ENCODE results near the gene PLEKHO1. TPM values are rescaled to one million over a fixed set of nuclear protein-coding genes. Genes with fewer than 3 reads are reported as not detected.

Gene PLEKHO1
- total RNA-seq (49.9 TPM), polyA plus RNA-seq (207 TPM)

DNA sequence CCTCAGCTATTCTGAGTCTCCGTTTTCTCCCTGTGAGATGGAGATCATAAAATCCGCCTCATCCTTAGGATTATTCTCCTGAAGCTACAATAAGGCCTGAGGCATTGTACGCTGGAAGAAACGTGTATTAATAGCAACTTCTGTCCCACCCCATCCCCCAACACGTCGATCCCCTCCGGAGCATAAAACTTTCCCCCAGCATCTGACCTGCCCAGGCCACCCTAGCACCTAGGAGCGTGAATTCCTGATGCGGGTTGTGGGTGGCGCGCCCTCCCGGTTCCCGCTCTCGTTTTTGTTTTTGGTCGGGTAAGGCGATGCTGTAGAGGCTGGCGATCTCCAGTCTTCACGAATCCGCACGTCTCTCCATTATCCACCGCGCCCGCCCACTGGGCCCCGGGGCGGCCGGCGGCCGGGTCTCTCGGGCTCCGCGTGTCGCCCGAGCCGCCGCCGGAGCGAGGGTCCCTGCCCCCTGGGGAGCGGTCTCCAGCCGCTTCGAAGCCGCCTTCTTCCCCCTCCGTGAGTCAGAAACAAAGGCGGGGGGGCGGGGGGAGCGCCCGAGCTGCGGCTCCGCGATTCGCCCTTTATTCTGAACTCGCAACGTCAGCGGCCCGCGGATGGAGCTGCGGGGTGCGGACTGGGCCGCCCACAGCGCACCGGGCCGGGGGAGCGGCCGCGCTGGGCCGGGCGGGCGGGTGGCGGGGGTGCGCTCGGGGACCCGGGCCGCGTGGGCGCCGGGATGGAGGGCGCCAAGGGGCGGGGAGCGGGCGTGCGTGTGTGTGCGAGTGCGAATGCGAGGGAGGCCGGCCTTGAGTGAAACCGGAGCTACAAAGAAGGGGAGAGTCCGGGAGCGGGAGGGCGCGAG is at the start of gene PLEKHO1:
PLEKHO1 (plus strand) TSS at position 646 of the 862 bp plus-strand sequence. CDS start 342 bp downstream, outside the sequence.
- no peaks in the 10 kb centered on the region for H3K36me3 ChIP-seq (ENCODE audit: insufficient read depth)
- DNase-seq (ENCODE audit: extremely low spot score), result peak; percentile 32
- WGBS, result under 1% methylated on average over 89 of the region's 89 CpGs
- H3K4me3 ChIP-seq (ENCODE audit: low read depth, low read length), result peak within 1 kb of the TSS; percentile 96
- no peaks in the 10 kb centered on the region for H3K4me1 ChIP-seq (ENCODE audit: insufficient read depth)
- peak within 1 kb of the TSS; percentile 94 for H3K27ac ChIP-seq (ENCODE audit: low read depth)

DNA sequence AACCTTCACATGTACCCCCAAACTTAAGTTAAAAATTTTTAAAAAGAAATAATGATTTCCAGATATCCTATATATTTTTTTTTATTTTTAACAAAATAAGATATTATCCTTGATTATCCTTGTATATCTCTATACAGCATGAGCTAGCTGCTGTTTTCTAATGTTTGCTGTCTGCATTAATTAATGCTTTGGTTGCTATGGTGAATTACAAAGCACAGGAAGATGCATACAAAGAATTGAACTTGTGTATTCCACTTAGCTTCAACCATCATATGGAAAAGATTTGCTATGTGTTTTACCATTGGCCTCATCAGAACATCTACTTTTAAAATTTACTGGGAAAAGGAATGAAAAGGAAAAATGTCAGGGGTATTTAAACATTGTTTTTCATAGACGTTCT is 46.7 kb upstream of the PLEKHO1 start:
- Histone ChIP-seq H3K4me3 (ENCODE audit: low read depth, low read length) (no peak overlapping the region), H3K27ac (ENCODE audit: low read depth) (no peak overlapping the region), H3K36me3 (ENCODE audit: insufficient read depth) (no peaks in the 10 kb centered on the region), H3K4me1 (ENCODE audit: insufficient read depth) (no peaks in the 10 kb centered on the region)
- 48% methylated on average over 1 of the region's 1 CpG for WGBS
- no peak for DNase-seq (ENCODE audit: extremely low spot score)

DNA sequence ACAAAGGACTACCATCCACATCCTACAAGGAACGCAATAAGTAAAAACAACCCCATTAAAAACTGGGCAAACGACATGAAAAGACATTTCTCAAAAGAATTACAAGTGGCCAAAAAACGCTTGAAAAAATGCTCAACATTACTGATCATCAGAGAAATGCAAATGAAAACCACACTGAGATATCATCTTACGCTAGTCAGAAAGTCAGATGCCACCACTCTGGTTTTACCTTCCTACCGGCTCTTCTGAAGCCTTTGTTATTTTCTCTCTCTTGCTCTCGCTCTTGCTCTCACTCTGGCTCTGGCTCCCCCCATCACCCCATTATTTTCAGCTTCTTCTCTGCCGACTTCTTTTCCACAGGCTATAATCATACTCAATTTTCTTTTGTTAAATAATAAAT is 43.4 kb upstream of the PLEKHO1 start:
- 88% methylated on average over 7 of the region's 7 CpGs for WGBS
- DNase-seq (ENCODE audit: extremely low spot score), result no peak
- Histone ChIP-seq H3K4me1 (ENCODE audit: insufficient read depth) (no peaks in the 10 kb centered on the region), H3K36me3 (ENCODE audit: insufficient read depth) (no peaks in the 10 kb centered on the region), H3K27ac (ENCODE audit: low read depth) (no peak overlapping the region), H3K4me3 (ENCODE audit: low read depth, low read length) (no peak overlapping the region)

- H3K27ac ChIP-seq (ENCODE audit: low read depth), result no peak overlapping the region
- no peaks in the 10 kb centered on the region for H3K4me1 ChIP-seq (ENCODE audit: insufficient read depth)
- no peaks in the 10 kb centered on the region for H3K36me3 ChIP-seq (ENCODE audit: insufficient read depth)
- no peak overlapping the region for H3K4me3 ChIP-seq (ENCODE audit: low read depth, low read length)
- WGBS, result 78% methylated on average over 3 of the region's 3 CpGs
- no peak for DNase-seq (ENCODE audit: extremely low spot score)
Observed at GRCh38 chr1:150109586-150109985, 40.1 kb upstream of the PLEKHO1 start.

DNA sequence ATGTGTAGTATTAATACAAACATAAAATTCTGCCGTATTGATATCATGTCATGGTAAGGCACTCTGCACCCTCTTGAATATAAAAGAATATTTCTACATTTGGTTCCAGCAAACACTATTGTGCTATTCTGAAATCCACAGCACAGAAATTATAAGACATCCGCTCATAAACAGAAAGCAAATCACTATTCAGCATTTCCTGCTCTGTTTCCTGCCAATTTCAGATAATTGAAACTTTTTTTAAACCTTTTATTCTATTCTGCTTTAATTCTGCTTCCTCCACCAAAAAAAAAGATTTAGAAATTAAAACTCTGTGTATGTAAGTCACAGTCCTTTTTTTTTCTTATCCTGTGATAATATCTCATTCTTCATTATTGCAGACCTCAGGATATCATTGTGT is 39.6 kb upstream of the PLEKHO1 start:
- Histone ChIP-seq H3K27ac (ENCODE audit: low read depth) (no peak overlapping the region), H3K4me1 (ENCODE audit: insufficient read depth) (no peaks in the 10 kb centered on the region), H3K36me3 (ENCODE audit: insufficient read depth) (no peaks in the 10 kb centered on the region), H3K4me3 (ENCODE audit: low read depth, low read length) (no peak overlapping the region)
- WGBS, result 68% methylated on average over 2 of the region's 2 CpGs
- no peak for DNase-seq (ENCODE audit: extremely low spot score)

- DNase-seq (ENCODE audit: extremely low spot score), result no peak
- Histone ChIP-seq H3K4me3 (ENCODE audit: low read depth, low read length) (no peak overlapping the region), H3K27ac (ENCODE audit: low read depth) (no peak overlapping the region), H3K4me1 (ENCODE audit: insufficient read depth) (no peaks in the 10 kb centered on the region), H3K36me3 (ENCODE audit: insufficient read depth) (no peaks in the 10 kb centered on the region)
- 63% methylated on average over 5 of the region's 5 CpGs for WGBS
Observed at GRCh38 chr1:150111670-150112069, 38.0 kb upstream of the PLEKHO1 start.

- WGBS, result 94% methylated on average over 1 of the region's 1 CpG
- Histone ChIP-seq H3K4me1 (ENCODE audit: insufficient read depth) (no peaks in the 10 kb centered on the region), H3K36me3 (ENCODE audit: insufficient read depth) (no peaks in the 10 kb centered on the region), H3K4me3 (ENCODE audit: low read depth, low read length) (no peak overlapping the region), H3K27ac (ENCODE audit: low read depth) (no peak overlapping the region)
- DNase-seq (ENCODE audit: extremely low spot score), result no peak
Observed at GRCh38 chr1:150115121-150115520, 34.6 kb upstream of the PLEKHO1 start.

- Histone ChIP-seq H3K4me3 (ENCODE audit: low read depth, low read length) (no peak overlapping the region), H3K4me1 (ENCODE audit: insufficient read depth) (no peaks in the 10 kb centered on the region), H3K27ac (ENCODE audit: low read depth) (no peak overlapping the region), H3K36me3 (ENCODE audit: insufficient read depth) (no peaks in the 10 kb centered on the region)
- no peak for DNase-seq (ENCODE audit: extremely low spot score)
- 46% methylated on average over 2 of the region's 2 CpGs for WGBS
Observed at GRCh38 chr1:150118716-150119115, 31.0 kb upstream of the PLEKHO1 start.

GRCh38 chr1:150121236-150121862 is 28.4 kb upstream of the PLEKHO1 start:
- Histone ChIP-seq H3K36me3 (ENCODE audit: insufficient read depth) (no peaks in the 10 kb centered on the region), H3K27ac (ENCODE audit: low read depth) (no peak overlapping the region), H3K4me3 (ENCODE audit: low read depth, low read length) (no peak overlapping the region), H3K4me1 (ENCODE audit: insufficient read depth) (no peaks in the 10 kb centered on the region)
- WGBS, result 40% methylated on average over 1 of the region's 1 CpG
- no peak for DNase-seq (ENCODE audit: extremely low spot score)

DNA sequence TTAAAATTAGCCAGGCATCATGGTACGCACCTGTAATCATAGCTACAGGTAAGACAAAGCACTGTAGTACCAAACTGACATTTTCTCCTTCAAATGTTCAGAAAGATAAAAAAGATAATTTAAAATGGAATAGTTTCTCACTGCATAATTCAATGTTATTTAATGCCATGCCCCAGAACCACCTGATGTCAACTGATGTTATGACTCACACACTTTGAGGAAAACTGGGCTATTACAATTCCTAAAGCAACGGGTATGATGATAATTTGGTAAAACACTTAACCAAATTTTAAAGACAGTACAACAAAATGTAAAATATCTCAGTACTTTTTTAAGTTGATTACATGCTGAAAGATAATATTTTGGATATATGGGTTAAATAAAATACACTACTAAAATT is 22.9 kb upstream of the PLEKHO1 start:
- DNase-seq (ENCODE audit: extremely low spot score), result no peak
- no peak overlapping the region for H3K4me3 ChIP-seq (ENCODE audit: low read depth, low read length)

GRCh38 chr1:150127464-150127863 is 22.3 kb upstream of the PLEKHO1 start:
- Histone ChIP-seq H3K4me1 (ENCODE audit: insufficient read depth) (no peaks in the 10 kb centered on the region), H3K36me3 (ENCODE audit: insufficient read depth) (no peaks in the 10 kb centered on the region), H3K4me3 (ENCODE audit: low read depth, low read length) (no peak overlapping the region), H3K27ac (ENCODE audit: low read depth) (no peak overlapping the region)
- DNase-seq (ENCODE audit: extremely low spot score), result no peak

More for the DNA sequence above, 22.9 kb upstream of the PLEKHO1 start:
- Histone ChIP-seq H3K4me1 (ENCODE audit: insufficient read depth) (no peaks in the 10 kb centered on the region), H3K36me3 (ENCODE audit: insufficient read depth) (no peaks in the 10 kb centered on the region), H3K27ac (ENCODE audit: low read depth) (no peak overlapping the region)
- 91% methylated on average over 2 of the region's 2 CpGs for whole genome bisulfite sequencing

DNA sequence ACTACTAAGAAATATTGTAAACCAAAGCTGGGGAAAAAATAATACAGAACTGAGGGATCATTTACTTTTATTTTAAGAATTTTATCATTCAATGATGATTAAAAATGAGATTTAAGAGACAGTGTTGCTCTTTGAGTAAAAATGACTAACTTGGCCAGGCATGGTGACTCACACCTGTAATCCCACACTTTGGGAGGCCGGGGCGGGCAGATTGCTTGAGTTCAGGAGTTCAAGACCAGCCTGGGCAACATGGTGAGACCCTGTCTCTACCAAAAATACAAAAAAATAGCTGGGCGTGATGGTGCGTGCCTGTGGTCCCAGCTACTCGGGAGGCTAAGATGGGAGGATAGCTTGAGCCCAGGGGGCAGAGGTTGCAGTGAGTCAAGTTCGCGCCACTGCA is 21.8 kb upstream of the PLEKHO1 start:
- no peak overlapping the region for H3K4me3 ChIP-seq (ENCODE audit: low read depth, low read length)
- H3K27ac ChIP-seq (ENCODE audit: low read depth), result no peak overlapping the region
- no peak for DNase-seq (ENCODE audit: extremely low spot score)
- WGBS, result 94% methylated on average over 7 of the region's 7 CpGs
- H3K4me1 ChIP-seq (ENCODE audit: insufficient read depth), result no peaks in the 10 kb centered on the region
- no peaks in the 10 kb centered on the region for H3K36me3 ChIP-seq (ENCODE audit: insufficient read depth)

DNA sequence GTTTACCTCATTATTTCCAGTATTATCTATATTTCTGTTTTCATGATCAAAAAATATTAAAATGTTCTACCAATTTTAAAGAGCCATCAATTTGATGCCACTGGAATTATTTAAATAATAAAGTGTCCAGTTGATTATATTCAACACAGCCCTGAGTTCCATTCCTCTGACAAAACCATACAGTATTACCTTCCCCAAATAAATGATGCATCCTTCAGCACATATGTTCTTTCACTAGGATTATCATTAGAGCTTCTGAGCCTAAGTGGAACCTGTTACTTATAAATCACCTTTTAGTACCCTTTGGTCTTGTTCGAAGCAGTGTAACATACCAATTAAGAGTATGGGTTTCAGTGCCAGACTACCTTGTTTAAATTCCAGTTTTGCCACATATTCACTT is 17.3 kb upstream of the PLEKHO1 start:
- no peak overlapping the region for H3K4me3 ChIP-seq (ENCODE audit: low read depth, low read length)
- WGBS, result 90% methylated on average over 1 of the region's 1 CpG

GRCh38 chr1:150134537-150134936 is 15.2 kb upstream of the PLEKHO1 start:
- DNase-seq (ENCODE audit: extremely low spot score), result no peak
- Histone ChIP-seq H3K27ac (ENCODE audit: low read depth) (no peak overlapping the region), H3K4me1 (ENCODE audit: insufficient read depth) (no peaks in the 10 kb centered on the region), H3K4me3 (ENCODE audit: low read depth, low read length) (no peak overlapping the region), H3K36me3 (ENCODE audit: insufficient read depth) (no peaks in the 10 kb centered on the region)
- WGBS, result 95% methylated on average over 1 of the region's 1 CpG

More for the DNA sequence above, 17.3 kb upstream of the PLEKHO1 start:
- no peak for DNase-seq (ENCODE audit: extremely low spot score)
- Histone ChIP-seq H3K4me1 (ENCODE audit: insufficient read depth) (no peaks in the 10 kb centered on the region), H3K27ac (ENCODE audit: low read depth) (no peak overlapping the region), H3K36me3 (ENCODE audit: insufficient read depth) (no peaks in the 10 kb centered on the region)
